HEK293 (cell line): ENCODE data around the gene GMDS.
A peak's percentile ranks its signal among the peaks of the same experiment; 100 is the strongest.

ENCODE experiments used
- ATF2 ChIP-seq: fragments of 450-650 bp; formaldehyde crosslinking; IDR thresholded peaks from 2 replicates; pipeline ENCODE4 v1.5.1; 2016; ENCODE audit warnings: missing biosample characterization, missing genetic modification characterization, low read depth
- BCL11A ChIP-seq: fragments of 450-650 bp; formaldehyde crosslinking; IDR thresholded peaks from 2 replicates; pipeline ENCODE4 v1.5.1; 2016; ENCODE audit warnings: low read depth, missing biosample characterization, missing genetic modification characterization
- BCL11B ChIP-seq: fragments of 450-650 bp; formaldehyde crosslinking; IDR thresholded peaks from 2 replicates; pipeline ENCODE4 v1.5.1; 2016; ENCODE audit warnings: low read depth, missing biosample characterization, missing genetic modification characterization
- ELK4 ChIP-seq: IDR thresholded peaks from 2 replicates; pipeline ENCODE4 v1.6.1; 2011; ENCODE audit warnings: mild to moderate bottlenecking, low read depth, low read length, borderline replicate concordance
- GLI4 ChIP-seq: fragments of 450-650 bp; formaldehyde crosslinking; IDR thresholded peaks from 2 replicates; pipeline ENCODE4 v1.5.1; 2016; ENCODE audit warnings: missing biosample characterization, missing genetic modification characterization
- HOXC10 ChIP-seq: sonication (generic); formaldehyde crosslinking; IDR thresholded peaks from 2 replicates; pipeline ENCODE4 v1.8.1; 2023; ENCODE audit warnings: mild to moderate bottlenecking, missing genetic modification reagents
- KLF7 ChIP-seq: fragments of 450-650 bp; formaldehyde crosslinking; IDR thresholded peaks from 2 replicates; pipeline ENCODE4 v1.5.1; 2016; ENCODE audit warnings: missing biosample characterization, missing genetic modification characterization, borderline replicate concordance
- KLF9 ChIP-seq: fragments of 450-650 bp; formaldehyde crosslinking; IDR thresholded peaks from 2 replicates; pipeline ENCODE4 v1.5.1; 2016; ENCODE audit warnings: missing biosample characterization, missing genetic modification characterization, low read depth
- MZF1 ChIP-seq: fragments of 450-650 bp; formaldehyde crosslinking; IDR thresholded peaks from 2 replicates; pipeline ENCODE4 v1.5.1; 2017; ENCODE audit warnings: missing biosample characterization, missing genetic modification characterization, borderline replicate concordance
- PRDM2 ChIP-seq: fragments of 450-650 bp; formaldehyde crosslinking; IDR thresholded peaks from 2 replicates; pipeline ENCODE4 v1.5.1; 2016; ENCODE audit warnings: missing biosample characterization, missing genetic modification characterization, borderline replicate concordance
- PRDM4 ChIP-seq: fragments of 450-650 bp; formaldehyde crosslinking; IDR thresholded peaks from 2 replicates; pipeline ENCODE4 v1.5.1; 2017; ENCODE audit warnings: missing biosample characterization, missing genetic modification characterization
- YY1 ChIP-seq: fragments of 450-650 bp; formaldehyde crosslinking; IDR thresholded peaks from 2 replicates; pipeline ENCODE4 v1.5.1; 2018; ENCODE audit warnings: missing biosample characterization, missing genetic modification characterization
- ZBTB48 ChIP-seq: fragments of 450-650 bp; formaldehyde crosslinking; IDR thresholded peaks from 2 replicates; pipeline ENCODE4 v1.5.1; 2016; ENCODE audit warnings: missing biosample characterization, missing genetic modification characterization
- ZFP37 ChIP-seq: fragments of 450-650 bp; formaldehyde crosslinking; IDR thresholded peaks from 2 replicates; pipeline ENCODE4 v1.5.1; 2016; ENCODE audit warnings: missing biosample characterization, missing genetic modification characterization
- ZIC2 ChIP-seq: fragments of 450-650 bp; formaldehyde crosslinking; IDR thresholded peaks from 2 replicates; pipeline ENCODE4 v1.5.1; 2016; ENCODE audit warnings: missing biosample characterization, missing genetic modification characterization
- ZNF114 ChIP-seq: fragments of 450-650 bp; formaldehyde crosslinking; IDR thresholded peaks from 2 replicates; pipeline ENCODE4 v1.5.0; 2017; ENCODE audit warnings: missing biosample characterization, missing genetic modification characterization
- ZNF174 ChIP-seq: fragments of 450-650 bp; formaldehyde crosslinking; IDR thresholded peaks from 2 replicates; pipeline ENCODE4 v1.5.0; 2017; ENCODE audit warnings: missing biosample characterization, mild to moderate bottlenecking, missing genetic modification characterization
- ZNF184 ChIP-seq: fragments of 450-650 bp; IDR thresholded peaks from 2 replicates; pipeline ENCODE4 v1.5.1; 2018; ENCODE audit warnings: missing biosample characterization, mild to moderate bottlenecking, missing genetic modification characterization
- ZNF214 ChIP-seq: fragments of 450-650 bp; formaldehyde crosslinking; IDR thresholded peaks from 2 replicates; pipeline ENCODE4 v1.5.1; 2017; ENCODE audit warnings: missing biosample characterization, mild to moderate bottlenecking, missing genetic modification characterization, borderline replicate concordance
- ZNF221 ChIP-seq: fragments of 450-650 bp; formaldehyde crosslinking; IDR thresholded peaks from 2 replicates; pipeline ENCODE4 v1.5.1; 2017; ENCODE audit warnings: missing biosample characterization, missing genetic modification characterization, borderline replicate concordance
- ZNF302 ChIP-seq: fragments of 450-650 bp; formaldehyde crosslinking; IDR thresholded peaks from 2 replicates; pipeline ENCODE4 v1.5.1; 2016; ENCODE audit warnings: missing biosample characterization, missing genetic modification characterization, low read depth
- ZNF341 ChIP-seq: fragments of 450-650 bp; formaldehyde crosslinking; IDR thresholded peaks from 2 replicates; pipeline ENCODE4; 2016; ENCODE audit warnings: low read depth, missing biosample characterization, missing genetic modification characterization
- ZNF366 ChIP-seq: fragments of 450-650 bp; formaldehyde crosslinking; conservative IDR thresholded peaks from 2 replicates; pipeline ENCODE4 v1.5.1; 2016; ENCODE audit warnings: missing biosample characterization, missing genetic modification characterization
- ZNF391 ChIP-seq: fragments of 450-650 bp; formaldehyde crosslinking; IDR thresholded peaks from 2 replicates; pipeline ENCODE4 v1.5.1; 2016; ENCODE audit warnings: low read depth, missing biosample characterization, missing genetic modification characterization, borderline replicate concordance
- ZNF544 ChIP-seq: fragments of 450-650 bp; formaldehyde crosslinking; IDR thresholded peaks from 2 replicates; pipeline ENCODE4 v1.5.0; 2017; ENCODE audit warnings: missing biosample characterization, missing genetic modification characterization
- ZNF580 ChIP-seq: fragments of 450-650 bp; formaldehyde crosslinking; IDR thresholded peaks from 2 replicates; pipeline ENCODE4 v1.5.1; 2016; ENCODE audit warnings: missing biosample characterization, missing genetic modification characterization
- ZNF654 ChIP-seq: fragments of 450-650 bp; formaldehyde crosslinking; IDR thresholded peaks from 2 replicates; pipeline ENCODE4 v1.5.1; 2016; ENCODE audit warnings: low read depth, missing biosample characterization, missing genetic modification characterization
- ZNF660 ChIP-seq: fragments of 450-650 bp; IDR thresholded peaks from 2 replicates; pipeline ENCODE4 v1.5.1; 2018; ENCODE audit warnings: missing biosample characterization, mild to moderate bottlenecking, missing genetic modification characterization

GMDS gene

GRCh38 chr6:1686117-1687098 is 559.0 kb downstream of the GMDS start (continued):
- no peak for TF ChIP-seq ZBTB48 (tag by site-specific recombination)
- no peak for TF ChIP-seq ZNF221 (tag by site-specific recombination)
- no peak for TF ChIP-seq YY1
- TF ChIP-seq ZNF544 (tag by site-specific recombination): no peak
- no peak for TF ChIP-seq ZIC2
- peak; percentile 8; the same call in 1 of the 2 replicates for TF ChIP-seq ATF2 (tag by site-specific recombination)
- no peak for TF ChIP-seq HOXC10 (CRISPR knock-in tag)
- TF ChIP-seq ZFP37 (tag by site-specific recombination): no peak
- TF ChIP-seq PRDM4 (tag by site-specific recombination): no peak
- peak; percentile 14; the same call in 1 of the 2 replicates for TF ChIP-seq KLF9 (tag by site-specific recombination)
- no peak for TF ChIP-seq BCL11B
- TF ChIP-seq ZNF366: peak; percentile 72
- TF ChIP-seq BCL11A (tag by site-specific recombination): no peak
- 0 out of 2 replicates have a peak, but pooled peaks have one; percentile 5 for TF ChIP-seq ZNF184 (tag by site-specific recombination)
- peak; percentile 79; the same call in 1 of the 2 replicates for TF ChIP-seq KLF7 (tag by site-specific recombination)
- no peak; the same call in none of the 2 replicates for TF ChIP-seq ZNF654
- TF ChIP-seq PRDM2 (tag by site-specific recombination): no peak
- no peak for TF ChIP-seq GLI4 (tag by site-specific recombination)
- TF ChIP-seq ZNF660 (tag by site-specific recombination): no peak; the same call in 1 of the 2 replicates
- TF ChIP-seq MZF1: peak; percentile 70; the same call in 1 of the 2 replicates
- no peak for TF ChIP-seq ELK4
- no peak for TF ChIP-seq ZNF214 (tag by site-specific recombination)
- no peak for TF ChIP-seq ZNF391
- TF ChIP-seq ZNF302 (tag by site-specific recombination): no peak
- no peak for TF ChIP-seq ZNF580
- no peak for TF ChIP-seq ZNF114 (tag by site-specific recombination)
- no peak for TF ChIP-seq ZNF341 (tag by site-specific recombination)
- no peak for TF ChIP-seq ZNF174 (tag by site-specific recombination)
